ENCODE measurements around the gene GDF15. TPM values are rescaled to one million over a fixed set of nuclear protein-coding genes. Genes with fewer than 3 reads are reported as not detected.

Gene GDF15
- polyA plus RNA-seq, 3 donors, result 0.36 TPM; not detected in 2

DNA sequence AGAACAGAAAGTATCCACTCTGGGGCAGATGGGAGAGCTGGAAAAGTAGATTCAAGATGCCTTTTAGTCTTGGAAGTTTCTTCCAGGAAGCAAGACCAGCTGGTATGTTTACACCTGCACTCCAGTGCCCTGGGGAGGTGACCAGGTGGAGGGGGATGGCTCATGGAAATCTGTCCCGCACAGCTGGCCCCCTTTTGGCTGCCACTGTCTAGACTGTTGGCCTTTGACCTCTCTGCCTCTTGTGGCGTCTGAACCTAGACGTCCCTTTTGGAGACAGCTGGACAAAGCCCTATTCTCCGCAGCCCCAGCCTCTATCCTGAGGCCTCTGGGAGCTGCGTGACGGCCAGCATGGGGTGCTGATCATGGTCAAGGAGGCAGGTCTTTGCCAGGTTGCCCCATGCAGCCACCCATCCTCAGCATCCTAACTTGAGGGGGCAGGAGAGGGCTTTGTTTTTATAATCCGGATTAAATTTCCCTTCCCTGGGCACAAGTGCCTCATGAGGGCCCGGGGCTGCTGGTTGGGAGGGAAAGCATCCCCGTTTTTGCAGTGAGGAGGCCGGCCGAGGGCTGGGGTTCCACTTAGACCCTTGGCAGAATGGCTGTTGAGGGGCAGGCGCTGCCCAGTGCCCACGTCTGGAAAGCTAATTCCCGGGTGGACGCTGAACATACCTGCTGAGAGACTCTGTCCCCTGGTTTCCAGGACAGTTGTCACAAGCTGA is 17.3 kb upstream of the GDF15 start:
- H3K27ac ChIP-seq (ENCODE audit: low read depth in 1 of 2, low read length in 2 of 2), result no peak overlapping the region
- WGBS (ENCODE audit: insufficient coverage), result 97% methylated on average over 10 of the region's 15 CpGs
- Mint-ChIP-seq H3K27ac (peak overlapping the region in 2 of 7 donors; percentile 22 to 30), H3K36me3 (peaks cover 33 to 40% of the 10 kb centered on the region in 2 donors), H3K27me3 (ENCODE audit: low read depth in 3 of 3) (peaks cover 1 to 5% (median 4%) of the 10 kb centered on the region in 3 donors), H3K4me3 (no peak overlapping the region), H3K9me3 (peaks cover 0 to 4% (median 0%) of the 10 kb centered on the region in 7 donors), H3K4me1 (peaks cover 35% of the 10 kb centered on the region)
- H2AFZ ChIP-seq (ENCODE audit: insufficient read depth, low read depth, low read length, poor library complexity, severe bottlenecking), result no peak overlapping the region
- TF ChIP-seq, protein P1, sequence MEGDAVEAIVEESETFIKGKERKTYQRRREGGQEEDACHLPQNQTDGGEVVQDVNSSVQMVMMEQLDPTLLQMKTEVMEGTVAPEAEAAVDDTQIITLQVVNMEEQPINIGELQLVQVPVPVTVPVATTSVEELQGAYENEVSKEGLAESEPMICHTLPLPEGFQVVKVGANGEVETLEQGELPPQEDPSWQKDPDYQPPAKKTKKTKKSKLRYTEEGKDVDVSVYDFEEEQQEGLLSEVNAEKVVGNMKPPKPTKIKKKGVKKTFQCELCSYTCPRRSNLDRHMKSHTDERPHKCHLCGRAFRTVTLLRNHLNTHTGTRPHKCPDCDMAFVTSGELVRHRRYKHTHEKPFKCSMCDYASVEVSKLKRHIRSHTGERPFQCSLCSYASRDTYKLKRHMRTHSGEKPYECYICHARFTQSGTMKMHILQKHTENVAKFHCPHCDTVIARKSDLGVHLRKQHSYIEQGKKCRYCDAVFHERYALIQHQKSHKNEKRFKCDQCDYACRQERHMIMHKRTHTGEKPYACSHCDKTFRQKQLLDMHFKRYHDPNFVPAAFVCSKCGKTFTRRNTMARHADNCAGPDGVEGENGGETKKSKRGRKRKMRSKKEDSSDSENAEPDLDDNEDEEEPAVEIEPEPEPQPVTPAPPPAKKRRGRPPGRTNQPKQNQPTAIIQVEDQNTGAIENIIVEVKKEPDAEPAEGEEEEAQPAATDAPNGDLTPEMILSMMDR (IDR thresholded peaks at IDR 0.05), result no peak
- H3K4me1 ChIP-seq (ENCODE audit: control insufficient read depth in 1 of 2, insufficient read depth in 2 of 2, low read length in 2 of 2), result peaks cover 33 to 43% of the 10 kb centered on the region in 2 donors
- H3K9ac ChIP-seq (ENCODE audit: insufficient read depth, low read length, poor library complexity, severe bottlenecking), result no peak overlapping the region
- DNase-seq, result no peak
- H3K36me3 ChIP-seq (replicated peaks in 1 of 2; ENCODE audit: control insufficient read depth in 1 of 2, insufficient read depth in 2 of 2, low read length in 2 of 2), result peaks cover 3 to 5% of the 10 kb centered on the region in 2 donors
- no peaks in the 10 kb centered on the region for H3K79me2 ChIP-seq (ENCODE audit: insufficient read depth, low read length)
- intact Hi-C loops (cut with micrococcal nuclease), result no loop called here
- H4K20me1 ChIP-seq (ENCODE audit: insufficient read depth, low read length), result no peaks in the 10 kb centered on the region
- H3K4me2 ChIP-seq (replicated peaks; ENCODE audit: extremely low read depth, low read length, poor library complexity, severe bottlenecking), result no peak overlapping the region
- no peak overlapping the region for H3K4me3 ChIP-seq (replicated peaks in 1 of 3; ENCODE audit: low read depth in 2 of 3, low read length in 3 of 3)
- H3K27me3 ChIP-seq (ENCODE audit: control insufficient read depth in 2 of 2, insufficient read depth in 2 of 2, low read length in 2 of 2), result no peaks in the 10 kb centered on the region
- H3K9me3 ChIP-seq (replicated peaks in 1 of 2; ENCODE audit: control insufficient read depth in 1 of 2, insufficient read depth in 1 of 2, low read length in 2 of 2), result no peaks in the 10 kb centered on the region

GRCh38 chr19:18373407-18373891 is 12.5 kb upstream of the GDF15 start:
- H3K27ac ChIP-seq (ENCODE audit: low read depth in 1 of 2, low read length in 2 of 2), result peak overlapping the region; percentile 94 to 96

More at GRCh38 chr19:18373407-18373891, 12.5 kb upstream of the GDF15 start:
- DNase-seq, result no peak
- intact Hi-C loops (cut with micrococcal nuclease), result no loop called here
- H3K4me3 Mint-ChIP-seq, result peak overlapping the region in 1 of 2 donors; percentile 67
- TF ChIP-seq, protein P1 (IDR thresholded peaks at IDR 0.05), result no peak
- peak overlapping the region in 1 of 3 experiments; percentile 20 for H3K4me3 ChIP-seq (replicated peaks in 1 of 3; ENCODE audit: low read depth in 2 of 3, low read length in 3 of 3)
- H4K20me1 ChIP-seq (ENCODE audit: insufficient read depth, low read length), result no peaks in the 10 kb centered on the region
- 0% methylated on average over 1 of the region's 4 CpGs for WGBS (ENCODE audit: insufficient coverage)
- peaks cover 1 to 2% (median 2%) of the 10 kb centered on the region in 3 donors for H3K27me3 Mint-ChIP-seq (ENCODE audit: low read depth in 3 of 3)
- H3K9me3 Mint-ChIP-seq, result no peaks in the 10 kb centered on the region
- H3K27ac Mint-ChIP-seq, result peak overlapping the region; percentile 93 to 98 (median 94)
- no peaks in the 10 kb centered on the region for H3K27me3 ChIP-seq (ENCODE audit: control insufficient read depth in 2 of 2, insufficient read depth in 2 of 2, low read length in 2 of 2)
- peaks cover 0 to 3% of the 10 kb centered on the region in 2 donors for H3K36me3 ChIP-seq (replicated peaks in 1 of 2; ENCODE audit: control insufficient read depth in 1 of 2, insufficient read depth in 2 of 2, low read length in 2 of 2)
- H3K4me2 ChIP-seq (replicated peaks; ENCODE audit: extremely low read depth, low read length, poor library complexity, severe bottlenecking), result peak overlapping the region; percentile 42
- peak overlapping the region; percentile 57 for H2AFZ ChIP-seq (ENCODE audit: insufficient read depth, low read depth, low read length, poor library complexity, severe bottlenecking)
- H3K4me1 ChIP-seq (ENCODE audit: control insufficient read depth in 1 of 2, insufficient read depth in 2 of 2, low read length in 2 of 2), result peaks cover 32 to 42% of the 10 kb centered on the region in 2 donors
- no peaks in the 10 kb centered on the region for H3K79me2 ChIP-seq (ENCODE audit: insufficient read depth, low read length)
- H3K4me1 Mint-ChIP-seq, result peaks cover 41% of the 10 kb centered on the region
- peak overlapping the region; percentile 59 for H3K9ac ChIP-seq (ENCODE audit: insufficient read depth, low read length, poor library complexity, severe bottlenecking)
- H3K36me3 Mint-ChIP-seq, result peaks cover 5 to 8% of the 10 kb centered on the region in 2 donors
- no peaks in the 10 kb centered on the region for H3K9me3 ChIP-seq (replicated peaks in 1 of 2; ENCODE audit: control insufficient read depth in 1 of 2, insufficient read depth in 1 of 2, low read length in 2 of 2)

Data from CD14-positive monocyte (primary cell).